DMS53 (cell line): ENCODE results near the gene GULP1.

ENCODE experiments used
- DNase-seq: peaks from one replicate; lab custom pipeline; 2025; lab: John Stamatoyannopoulos, UW

GULP1 gene

DNA sequence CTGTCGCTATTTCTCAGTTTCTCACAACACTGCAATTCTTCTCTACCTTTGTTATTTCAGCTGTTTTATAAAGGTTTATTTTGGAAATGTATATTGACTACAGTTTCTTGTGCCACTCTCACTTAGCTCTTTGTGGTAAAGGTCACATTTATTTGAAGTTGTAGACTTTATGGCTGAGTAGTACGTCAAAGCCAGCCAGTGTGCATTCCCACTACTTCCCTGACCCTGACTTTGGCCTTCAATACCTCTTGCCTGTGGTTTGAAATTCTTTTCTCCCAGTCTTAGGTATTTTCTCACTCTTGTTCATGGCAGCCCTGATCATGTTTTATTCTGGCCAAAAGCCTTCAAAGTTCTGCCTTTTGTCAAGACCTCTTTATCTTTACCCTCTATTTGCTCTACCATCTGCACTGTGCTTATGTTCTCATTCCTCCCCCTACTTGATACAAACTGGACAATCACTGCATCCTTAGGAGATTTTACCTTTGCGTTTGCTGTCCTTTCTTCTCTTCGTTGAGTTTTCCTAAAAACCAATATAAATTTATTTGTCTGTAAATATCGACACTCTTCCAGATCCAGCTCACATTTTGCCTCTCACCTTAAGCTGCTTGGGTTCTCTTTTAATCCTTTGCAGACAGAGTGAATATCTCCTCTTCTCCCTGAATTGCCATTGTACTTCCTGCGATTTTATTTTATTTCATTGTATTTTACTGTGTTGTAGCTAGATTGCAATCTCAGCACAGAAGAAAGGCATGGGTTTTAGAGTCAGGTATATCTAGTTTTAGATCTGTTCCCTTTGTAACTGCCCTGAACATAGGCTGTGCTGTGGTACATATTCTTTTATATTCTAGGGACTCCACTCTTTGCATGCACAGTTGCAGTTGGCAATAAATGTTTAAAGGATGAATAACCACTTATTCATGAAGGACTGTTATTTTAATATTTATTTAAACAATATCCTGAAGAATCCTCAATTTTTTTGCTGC, 31.2 kb downstream of the GULP1 start:
- peak; percentile 19 for DNase-seq

DNA sequence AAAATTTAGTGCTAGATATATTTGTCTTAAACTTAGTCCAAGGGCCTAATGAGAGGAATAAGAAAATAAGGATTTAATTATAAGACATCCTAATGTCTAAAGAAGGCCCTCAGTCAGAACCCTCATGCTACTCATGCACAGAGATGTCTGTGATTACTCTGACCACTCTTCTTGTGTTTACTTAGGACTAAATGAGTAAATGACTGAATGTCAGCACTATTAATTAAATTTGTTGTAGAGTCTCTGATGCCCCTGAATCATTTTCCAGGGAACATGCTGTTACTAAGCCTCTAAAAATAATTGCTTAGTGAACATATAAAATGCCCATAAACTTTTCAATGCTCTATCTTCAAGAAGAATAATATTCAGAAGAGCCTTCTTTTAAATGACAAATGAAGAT, 32.4 kb downstream of the GULP1 start:
- DNase-seq, result no peak

DNA sequence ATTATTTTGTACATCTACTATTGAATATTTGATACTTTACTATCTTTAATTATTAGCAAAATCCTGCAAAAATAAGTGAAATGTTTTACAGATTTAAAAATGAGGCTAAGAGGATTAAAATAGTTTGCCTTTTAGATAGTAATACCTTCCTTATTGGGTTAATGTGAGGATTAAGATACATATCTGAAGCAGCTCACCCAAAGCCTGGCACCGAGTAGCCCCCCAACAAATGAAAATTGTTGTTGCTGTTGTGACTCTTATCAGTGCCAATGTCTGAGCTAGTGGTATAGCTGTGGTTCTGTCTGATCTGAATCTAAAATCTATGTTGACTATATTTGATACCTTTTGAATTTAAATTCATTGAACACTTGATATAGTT, 34.6 kb downstream of the GULP1 start:
- DNase-seq, result no peak

DNA sequence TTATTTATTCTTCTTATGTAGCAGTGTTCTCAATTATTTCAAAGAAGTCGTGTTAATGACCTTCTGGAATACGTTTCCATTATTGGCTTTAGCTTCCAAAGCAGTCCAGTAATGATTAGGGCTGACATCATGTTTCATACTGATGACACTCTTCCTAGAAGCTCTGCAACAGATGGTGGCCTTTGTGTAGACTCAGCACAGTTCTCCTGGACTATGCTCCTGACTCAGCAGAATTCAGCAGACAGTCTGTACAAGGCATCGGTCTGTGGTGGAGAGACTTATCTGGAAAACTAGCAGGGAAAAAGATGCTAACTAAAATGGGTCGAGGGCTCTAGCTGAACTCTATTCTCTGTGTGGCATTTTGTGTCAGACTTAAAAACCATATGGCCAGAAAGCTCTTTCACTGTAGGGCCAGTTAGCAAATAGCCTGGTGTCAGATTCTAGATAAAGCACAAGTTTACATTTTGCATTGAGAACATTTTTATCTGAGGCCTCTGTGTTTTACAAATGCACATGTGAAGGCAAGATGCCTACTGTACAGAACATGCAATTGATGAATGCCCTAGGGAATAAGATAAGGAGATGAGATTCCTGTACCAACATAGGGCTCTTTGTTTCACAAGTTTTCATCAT, 35.1 kb downstream of the GULP1 start:
- peak; percentile 74 for DNase-seq

DNA sequence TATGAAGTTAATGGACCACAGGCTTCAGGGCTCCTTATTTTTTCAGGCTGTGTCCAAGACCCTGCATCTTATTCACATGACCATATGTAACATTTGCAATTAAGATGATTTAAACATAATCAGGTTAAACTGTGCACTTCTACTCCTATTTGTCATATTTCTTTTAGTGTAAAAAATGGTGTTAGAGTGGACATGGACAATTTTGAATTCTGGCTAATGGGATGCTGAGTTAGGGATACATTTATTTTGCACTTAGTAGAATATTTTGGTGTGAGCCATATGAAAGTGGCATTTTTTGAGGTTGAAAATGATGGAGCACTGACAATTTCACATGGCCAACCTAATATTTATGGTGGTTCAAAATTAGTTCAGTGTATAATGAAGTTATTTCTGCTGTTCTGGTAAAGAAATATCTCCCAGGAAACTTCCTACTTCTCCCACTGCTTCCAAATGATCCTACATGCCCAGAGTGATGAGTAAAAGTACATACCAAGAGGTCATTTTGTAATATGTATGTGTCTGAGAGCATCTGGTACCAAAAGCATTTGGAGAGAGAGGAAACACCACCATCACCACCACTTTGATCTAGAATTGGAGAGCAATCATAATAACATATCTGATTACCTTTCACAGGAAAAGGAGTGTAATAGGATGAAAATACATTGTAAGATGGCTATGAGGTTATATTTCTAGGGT, 36.0 kb downstream of the GULP1 start:
- no peak for DNase-seq

DNA sequence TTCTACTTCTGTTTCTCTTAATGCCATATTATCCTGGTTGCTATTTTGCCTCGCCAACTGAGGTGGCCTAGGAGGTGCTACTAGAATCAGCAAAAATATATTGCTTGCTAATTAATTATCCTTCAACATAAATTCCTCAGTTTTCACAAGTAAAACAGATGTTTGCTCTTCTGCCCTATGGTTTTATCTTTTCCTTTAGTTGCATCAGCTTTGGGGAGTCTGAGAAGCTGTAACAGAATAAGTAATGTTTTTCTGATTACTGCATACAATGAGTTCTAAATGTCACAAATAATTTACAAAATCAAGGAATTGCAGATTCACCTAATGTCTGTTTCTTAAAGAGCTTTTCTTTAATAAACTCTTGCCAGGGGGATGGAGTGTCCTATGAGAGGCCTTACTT, 36.7 kb downstream of the GULP1 start:
- DNase-seq, result no peak

DNA sequence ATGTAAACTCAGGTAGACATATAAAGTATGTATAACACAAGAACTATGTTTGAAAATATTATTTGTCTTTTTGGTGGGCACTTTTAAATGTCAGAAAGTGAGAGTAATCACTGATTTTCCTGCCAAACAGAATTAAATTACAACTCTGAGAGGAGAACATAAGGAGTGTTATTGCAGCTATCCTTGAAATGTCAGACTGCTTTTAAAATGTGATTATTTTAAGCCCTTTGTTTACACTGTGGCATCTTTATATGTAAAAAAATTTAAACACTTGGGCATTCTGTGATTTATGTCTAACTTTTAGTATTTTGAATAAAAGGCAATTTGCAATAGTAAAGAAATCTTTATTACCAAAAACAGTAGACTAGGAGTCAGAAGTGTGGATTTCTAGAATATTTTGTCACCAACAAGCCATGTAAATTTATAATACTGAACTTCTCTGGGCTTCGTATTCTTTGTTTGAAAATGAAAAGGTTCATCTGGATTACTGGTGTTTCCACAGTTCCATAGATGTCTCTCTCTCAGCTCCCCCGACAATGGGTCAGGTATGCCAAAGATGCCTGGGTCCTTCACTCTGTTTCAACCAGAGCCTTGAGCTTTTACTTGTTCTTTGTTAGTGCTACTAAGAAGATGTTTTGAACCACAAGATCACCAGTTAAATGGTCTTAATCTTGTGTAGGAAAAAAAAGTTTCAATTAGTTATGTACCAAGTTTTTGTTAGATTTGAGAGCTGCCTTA, 38.8 kb downstream of the GULP1 start:
- DNase-seq, result no peak

DNA sequence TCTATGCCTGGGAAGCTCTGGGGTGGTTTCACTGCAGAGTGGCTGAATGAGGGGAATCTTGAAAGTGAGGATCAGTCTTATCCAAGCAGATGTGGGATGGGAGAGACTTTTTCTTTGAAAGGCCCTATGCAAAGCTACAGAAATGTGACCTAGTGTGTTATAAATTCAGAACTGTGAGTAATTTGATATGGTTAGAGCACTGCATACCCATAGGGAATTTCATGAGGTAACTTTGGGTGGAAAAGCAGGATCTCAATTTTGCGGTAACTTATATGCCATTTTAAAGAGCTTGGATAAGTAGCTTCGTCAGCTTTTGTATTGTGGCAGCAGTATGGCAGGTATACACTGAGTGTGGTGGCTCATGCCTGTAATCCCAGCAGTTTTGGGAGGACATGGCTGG, 40.9 kb downstream of the GULP1 start:
- no peak for DNase-seq

DNA sequence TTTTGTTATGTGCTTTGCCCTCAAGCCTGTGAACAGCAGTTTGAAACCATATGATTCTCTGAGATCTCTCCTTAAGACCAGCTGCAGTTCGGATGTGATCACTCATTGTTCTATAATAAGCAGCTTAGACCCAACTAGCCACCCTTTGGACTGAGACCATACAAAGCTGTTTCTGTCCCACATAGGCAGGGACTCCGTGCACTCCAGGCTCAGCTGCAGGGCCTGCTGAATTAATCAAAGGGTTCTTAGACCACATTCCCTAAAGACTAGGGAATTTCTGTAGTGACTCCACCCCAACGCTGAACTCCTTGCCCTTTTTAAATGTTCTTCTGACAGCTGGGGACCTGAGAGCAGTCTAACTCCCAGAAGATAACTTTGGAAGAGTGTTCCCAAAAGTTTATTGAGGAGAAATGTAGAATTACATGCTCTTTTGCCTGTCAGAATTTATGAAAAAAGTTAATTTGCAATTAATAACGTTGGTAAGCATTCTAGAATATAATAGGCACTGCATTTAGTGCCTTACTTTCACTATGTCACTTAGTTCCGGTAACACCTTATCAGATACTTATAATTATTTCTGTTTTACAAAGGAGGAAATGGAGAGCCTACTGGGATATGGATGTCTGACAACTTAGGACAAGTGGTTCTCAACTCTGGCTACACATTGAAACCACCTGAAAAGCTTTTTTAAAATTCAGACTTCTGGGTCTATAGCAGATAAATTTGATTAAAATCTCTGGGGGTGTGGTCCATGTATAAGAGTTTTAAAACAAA, 42.3 kb downstream of the GULP1 start:
- no peak for DNase-seq

DNA sequence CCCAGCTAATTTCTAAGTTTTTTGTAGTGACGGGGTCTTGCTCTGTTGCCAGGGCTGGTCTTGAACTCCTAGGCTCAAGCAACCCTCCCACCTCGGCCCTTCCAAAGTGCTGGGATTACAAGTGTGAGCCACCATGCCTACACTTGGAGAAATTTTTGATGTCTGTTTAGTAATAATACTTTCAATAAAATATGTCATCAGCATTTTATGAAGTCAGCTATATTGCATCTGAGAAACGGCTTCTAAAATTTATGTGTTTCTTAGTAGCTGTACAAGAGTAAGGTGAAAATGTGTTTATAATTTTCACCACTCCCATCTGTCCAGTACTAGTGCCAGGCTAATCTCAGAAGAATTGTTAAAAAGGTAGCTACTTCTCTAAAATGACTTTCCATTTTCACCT, 46.8 kb downstream of the GULP1 start:
- no peak for DNase-seq

DNA sequence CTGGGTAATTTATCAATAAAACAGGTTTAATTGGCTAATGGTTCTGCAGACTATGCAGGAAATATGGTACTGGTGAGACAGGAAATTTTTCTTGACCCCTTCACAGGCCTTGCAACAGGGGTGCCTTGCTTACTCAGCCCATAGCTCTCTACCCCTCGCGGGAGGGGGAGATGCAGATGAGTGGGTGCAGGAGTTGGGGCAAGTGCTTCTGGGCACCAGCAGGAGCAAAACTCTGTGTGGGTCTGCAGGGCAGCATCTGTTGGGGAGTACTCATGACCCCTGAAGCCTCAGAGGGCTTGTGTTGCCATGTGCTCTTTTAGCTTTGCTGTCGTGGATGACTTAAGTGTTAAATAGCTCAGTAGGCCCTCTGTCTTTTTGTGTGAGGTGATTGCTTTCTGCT, 48.6 kb downstream of the GULP1 start:
- no peak for DNase-seq

DNA sequence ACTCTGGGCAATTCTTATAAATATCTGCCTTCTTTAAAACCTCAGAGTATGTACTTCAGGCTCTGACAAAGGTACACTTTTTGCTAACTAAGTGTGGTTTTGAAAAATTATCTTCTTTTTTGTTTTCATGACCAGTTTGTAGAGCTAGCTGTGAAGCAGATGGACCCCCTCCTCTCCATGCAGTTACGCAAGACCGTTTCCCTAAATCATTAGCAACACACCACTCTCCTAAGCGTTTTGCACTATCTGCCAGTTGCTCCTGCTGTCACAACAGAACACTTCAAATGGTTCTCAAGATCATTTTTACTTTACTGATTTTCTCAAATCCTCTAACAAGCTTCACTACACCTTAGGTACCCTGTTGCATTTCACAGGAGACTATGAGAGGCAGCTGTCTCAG, 53.3 kb downstream of the GULP1 start:
- no peak for DNase-seq

DNA sequence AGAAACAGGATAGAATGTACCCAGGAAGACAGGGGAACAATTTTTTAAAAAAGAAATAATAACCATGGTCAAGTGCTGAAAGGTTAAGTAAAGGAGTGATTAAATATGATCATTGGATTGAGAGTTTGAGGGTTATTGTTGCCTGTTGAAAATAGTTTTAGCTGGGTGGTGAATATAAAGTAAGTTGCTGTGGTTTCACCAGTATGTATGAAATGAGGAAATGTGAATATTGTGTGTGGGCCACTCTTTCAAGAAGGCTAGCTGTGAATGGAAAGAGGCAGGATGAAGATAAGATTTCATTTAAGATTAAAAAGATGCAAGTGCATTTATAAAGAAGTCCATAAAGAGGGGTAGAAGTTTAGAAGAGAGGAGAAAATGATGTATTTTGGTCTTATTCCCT, 53.8 kb downstream of the GULP1 start:
- no peak for DNase-seq

DNA sequence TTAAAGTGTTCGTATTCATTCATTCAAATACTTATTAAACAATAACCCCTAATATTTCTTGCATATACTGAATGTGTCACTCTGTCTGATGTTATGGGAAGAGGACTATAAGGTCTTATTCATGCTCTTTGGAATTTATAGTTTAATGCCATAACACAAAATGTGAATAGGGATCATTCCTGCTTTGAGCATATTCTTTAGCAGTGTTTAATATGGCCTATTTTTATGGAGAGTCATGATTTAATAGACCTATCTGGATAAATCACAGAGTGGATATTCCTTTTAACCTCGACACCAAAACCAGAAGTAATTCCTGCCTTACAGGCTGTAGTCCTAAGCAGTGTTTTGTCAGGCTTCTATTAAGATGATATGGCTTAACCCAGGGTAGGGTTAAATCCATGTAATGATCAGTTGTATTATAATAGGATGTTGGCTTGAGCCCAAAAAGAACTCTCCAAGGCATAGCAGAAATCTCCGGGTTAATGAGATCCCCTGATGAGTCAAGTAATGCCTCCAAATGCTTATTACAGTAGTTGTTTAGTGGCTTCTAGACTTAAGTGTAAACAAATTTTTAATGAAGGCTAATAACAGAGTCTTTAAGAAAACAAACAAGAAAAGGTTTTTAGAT, 54.3 kb downstream of the GULP1 start:
- DNase-seq, result no peak

DNA sequence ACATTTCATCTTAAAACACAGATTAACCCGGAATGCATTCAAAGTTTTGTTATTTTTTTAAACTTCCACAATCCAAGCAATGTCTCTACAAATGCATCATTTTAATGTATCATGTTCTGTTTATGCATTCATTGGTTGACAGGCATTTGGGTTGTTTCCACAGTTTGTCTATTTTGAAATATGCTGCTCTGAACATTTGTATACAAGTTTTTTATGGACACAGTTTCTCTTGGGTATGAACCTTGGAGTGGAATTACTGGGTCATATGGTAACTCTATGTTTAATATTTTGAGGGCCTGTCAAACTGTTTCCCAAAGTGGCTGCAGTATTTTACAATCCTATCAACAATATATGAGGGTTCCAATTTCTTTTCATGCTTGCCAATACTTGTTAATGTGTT, 57.3 kb downstream of the GULP1 start:
- DNase-seq, result no peak

DNA sequence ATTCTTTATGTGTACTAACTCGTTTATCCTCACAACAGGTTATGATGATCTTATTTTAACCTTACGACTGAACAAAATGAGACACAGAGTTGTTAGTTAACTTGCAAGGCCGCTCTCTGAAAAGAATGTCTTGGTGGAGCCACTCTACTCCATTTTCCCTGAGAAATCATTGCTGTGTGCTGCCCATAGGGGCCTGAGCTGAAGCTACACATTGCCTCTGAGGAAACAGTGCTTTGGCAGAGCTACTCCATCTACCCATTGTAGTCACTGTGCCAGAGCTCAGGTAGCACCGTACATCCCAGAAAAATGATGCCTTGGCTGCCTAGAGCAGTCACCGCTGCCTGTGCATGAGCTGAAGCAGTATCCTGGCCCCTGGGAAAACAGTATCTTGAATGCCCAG, 61.6 kb downstream of the GULP1 start:
- DNase-seq, result no peak

DNA sequence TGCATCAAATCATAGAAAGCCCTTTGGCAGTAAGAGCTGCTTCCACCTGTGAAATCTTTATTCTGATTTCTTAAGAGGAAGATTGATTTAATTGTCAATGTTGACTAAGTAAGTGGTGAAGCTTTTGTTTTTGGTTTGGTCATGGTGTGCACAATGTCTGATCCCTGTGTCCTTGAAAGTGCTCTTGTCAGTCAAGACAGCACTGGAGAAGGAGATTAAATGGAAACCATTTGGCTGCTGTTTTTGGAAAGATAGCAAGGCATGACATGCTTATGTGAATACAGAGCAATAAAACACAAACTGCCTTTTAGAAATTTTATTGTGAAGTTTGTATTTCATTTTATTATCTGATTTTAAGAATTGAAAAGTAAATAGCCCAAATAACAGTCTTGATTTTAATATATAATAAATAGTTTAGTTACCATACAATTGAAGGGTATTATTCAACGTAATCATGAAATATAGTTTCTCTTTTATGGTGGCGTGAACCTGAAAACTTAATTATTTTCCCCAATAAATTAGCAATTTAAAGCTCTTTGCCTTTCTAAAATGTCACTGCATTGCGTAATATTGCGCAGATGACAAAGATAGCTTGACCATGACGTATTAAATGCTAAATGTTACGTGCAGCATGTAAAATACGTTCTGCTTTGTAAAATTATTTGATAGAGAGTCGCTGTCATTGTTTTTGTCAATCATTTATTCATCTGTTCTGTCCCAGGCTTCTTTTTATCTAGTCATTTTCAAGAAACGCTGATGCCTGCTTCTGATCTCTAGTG, 69.0 kb downstream of the GULP1 start:
- DNase-seq, result no peak

DNA sequence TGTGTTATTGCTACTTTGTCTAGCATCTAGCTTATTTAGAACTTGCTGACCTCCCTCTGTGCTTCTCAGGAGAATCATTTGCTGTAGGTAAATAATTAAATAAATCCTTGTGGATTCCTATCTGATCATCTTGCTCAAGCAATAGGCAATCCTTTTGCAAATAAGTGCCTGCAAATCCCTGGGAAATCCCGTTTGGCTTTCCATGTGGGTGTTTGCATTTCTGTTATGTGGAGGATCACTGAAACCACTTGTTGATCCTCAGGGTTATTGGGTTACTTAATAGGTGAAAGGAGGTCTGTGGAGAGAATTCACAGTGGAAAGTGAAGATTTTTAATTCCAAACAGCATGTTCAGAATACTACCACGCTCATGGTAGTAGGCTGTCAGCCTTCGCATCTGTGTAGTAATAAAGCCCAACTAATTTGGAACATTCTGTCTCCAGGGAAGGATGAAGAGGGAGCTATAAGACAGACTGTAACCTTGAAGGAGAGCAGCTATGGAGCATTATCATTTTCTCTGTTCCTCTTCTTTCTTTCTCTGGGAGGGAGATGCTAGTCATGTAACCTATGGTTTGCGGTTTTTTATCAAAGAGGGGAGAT, 72.5 kb downstream of the GULP1 start:
- DNase-seq, result peak; percentile 93

DNA sequence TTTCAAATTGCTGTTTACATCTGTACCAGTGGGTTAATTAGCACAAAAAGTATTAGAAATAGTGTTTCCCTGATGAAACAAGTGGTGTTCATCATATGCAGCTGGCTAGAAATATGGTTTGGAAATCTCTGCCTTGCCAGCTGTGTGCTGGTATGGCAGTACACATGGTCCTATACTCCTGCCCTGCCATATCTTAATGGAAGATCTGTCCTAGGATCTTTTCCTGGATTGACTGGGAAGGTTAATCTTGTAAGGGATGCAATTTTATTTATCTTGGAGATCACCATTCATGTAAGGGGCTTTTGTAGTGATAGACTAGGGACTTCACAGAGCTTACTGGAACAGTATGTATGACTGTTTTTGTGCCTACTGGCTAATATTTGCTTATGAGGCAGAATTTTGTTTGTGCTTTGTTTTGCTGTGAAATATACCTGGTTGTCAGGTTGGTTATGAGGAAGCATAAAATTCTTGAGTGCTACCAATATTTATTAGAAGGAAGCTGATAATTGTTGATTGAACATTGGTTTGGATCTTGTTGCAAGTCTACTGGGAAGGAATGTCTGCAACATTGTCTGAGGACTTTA, 73.5 kb downstream of the GULP1 start:
- peak; percentile 40 for DNase-seq
